Fibroblast of skin of abdomen (primary cell): Measurements from ENCODE around the gene LRGUK.
"Not testable (repeated sequence)": the region's sequence is repeated elsewhere in the genome, so short reads cannot be mapped to it uniquely, and the experiment has no call there.

Source experiments
- DNase-seq: peaks from one replicate; pipeline ENCODE4 v3.0.0-alpha.2; 2013

The LRGUK gene

GRCh38 chr7:134248196-134248595 is 121.1 kb downstream of the LRGUK start:
- no peak for DNase-seq

- DNase-seq: no peak
Observed at GRCh38 chr7:134254311-134254710, 127.2 kb downstream of the LRGUK start.

GRCh38 chr7:134255814-134256213 is 128.7 kb downstream of the LRGUK start:
- DNase-seq: no peak

- no peak for DNase-seq
Observed at GRCh38 chr7:134262322-134262721, 135.2 kb downstream of the LRGUK start.

- no peak for DNase-seq
Observed at GRCh38 chr7:134276951-134277350, 149.8 kb downstream of the LRGUK start.

GRCh38 chr7:134278502-134279153 is 151.5 kb downstream of the LRGUK start:
- no peak for DNase-seq

GRCh38 chr7:134279336-134279735 is 152.2 kb downstream of the LRGUK start:
- no peak for DNase-seq

- no peak for DNase-seq
Observed at GRCh38 chr7:134279898-134280297, 152.8 kb downstream of the LRGUK start.

GRCh38 chr7:134280508-134280907 is 153.4 kb downstream of the LRGUK start:
- DNase-seq: no peak

- no peak for DNase-seq
Observed at GRCh38 chr7:134284011-134284410, 156.9 kb downstream of the LRGUK start.

- DNase-seq: no peak
Observed at GRCh38 chr7:134284952-134285351, 157.8 kb downstream of the LRGUK start.

- DNase-seq: no peak
Observed at GRCh38 chr7:134287916-134288659, 160.9 kb downstream of the LRGUK start.

GRCh38 chr7:134289423-134289822 is 162.3 kb downstream of the LRGUK start:
- peak; percentile 4 for DNase-seq

GRCh38 chr7:134289841-134290240 is 162.7 kb downstream of the LRGUK start:
- DNase-seq: no peak

- peak; percentile 38 for DNase-seq
Observed at GRCh38 chr7:134290286-134290685, 163.1 kb downstream of the LRGUK start.

- DNase-seq: no peak
Observed at GRCh38 chr7:134293002-134293740, 166.0 kb downstream of the LRGUK start.

GRCh38 chr7:134295982-134296381 is 168.8 kb downstream of the LRGUK start:
- not testable (repeated sequence) for DNase-seq

- DNase-seq: no peak
Observed at GRCh38 chr7:134297489-134297888, 170.3 kb downstream of the LRGUK start.

- no peak for DNase-seq
Observed at GRCh38 chr7:134298902-134299683, 172.0 kb downstream of the LRGUK start.

GRCh38 chr7:134300988-134301387 is 173.8 kb downstream of the LRGUK start:
- DNase-seq: no peak

GRCh38 chr7:134301592-134301991 is 174.5 kb downstream of the LRGUK start:
- no peak for DNase-seq

GRCh38 chr7:134302120-134302519 is 175.0 kb downstream of the LRGUK start:
- peak; percentile 5 for DNase-seq

GRCh38 chr7:134307320-134307719 is 180.2 kb downstream of the LRGUK start:
- DNase-seq: peak; percentile 56
